Measurements from ENCODE around the gene ARSD.

GRCh38 chrX:2926664-2927275 lies 2.4 kb downstream of the ARSD start:
- TF ChIP-seq CTCF (IDR thresholded peaks at IDR 0.05) (no peak), POLR2AphosphoS5 (IDR thresholded peaks at IDR 0.05) (no peak)

Measured in prostate gland (tissue), 2 donors.